Fibroblast of mammary gland (primary cell): Measurements from ENCODE around the gene HTRA3.

Experiments
- DNase-seq: peaks from one replicate; pipeline ENCODE4 v3.0.0-alpha.2; 2010; ENCODE audit warnings: low read depth
- H3K4me3 ChIP-seq: 2 replicates; pipeline ENCODE4 v1.5.1; 2011; ENCODE audit warnings: low read depth, mild to moderate bottlenecking, low read length, moderate library complexity; ENCODE audit not compliant: control insufficient read depth
- TF ChIP-seq, protein P1 (sequence below): conservative IDR thresholded peaks from 2 replicates; pipeline ENCODE4 v1.5.1; 2011; ENCODE audit warnings: low read depth, low read length, inconsistent platforms; ENCODE audit not compliant: control insufficient read depth, insufficient read depth

The HTRA3 gene

DNA sequence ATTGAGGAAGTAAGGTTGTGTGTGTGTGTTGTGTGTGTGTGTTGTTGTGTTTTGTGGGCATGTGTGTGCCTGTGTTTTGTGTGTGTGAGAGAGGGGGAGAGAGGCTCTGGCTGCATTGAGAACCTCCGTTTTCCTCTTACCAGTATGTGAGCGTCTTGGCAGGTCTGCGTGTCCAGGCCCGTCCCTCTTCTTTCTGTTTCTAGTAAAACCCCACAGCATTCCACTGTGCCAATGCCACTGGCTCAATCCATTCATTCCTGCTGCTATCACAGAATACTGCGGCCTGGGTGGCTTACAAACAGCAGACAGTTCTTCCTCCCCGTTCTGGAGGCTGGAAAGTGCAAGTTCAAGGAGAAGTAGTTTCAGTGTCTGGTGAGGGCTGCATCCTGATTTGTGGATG is 15.5 kb upstream of the HTRA3 start:
- TF ChIP-seq, protein P1, sequence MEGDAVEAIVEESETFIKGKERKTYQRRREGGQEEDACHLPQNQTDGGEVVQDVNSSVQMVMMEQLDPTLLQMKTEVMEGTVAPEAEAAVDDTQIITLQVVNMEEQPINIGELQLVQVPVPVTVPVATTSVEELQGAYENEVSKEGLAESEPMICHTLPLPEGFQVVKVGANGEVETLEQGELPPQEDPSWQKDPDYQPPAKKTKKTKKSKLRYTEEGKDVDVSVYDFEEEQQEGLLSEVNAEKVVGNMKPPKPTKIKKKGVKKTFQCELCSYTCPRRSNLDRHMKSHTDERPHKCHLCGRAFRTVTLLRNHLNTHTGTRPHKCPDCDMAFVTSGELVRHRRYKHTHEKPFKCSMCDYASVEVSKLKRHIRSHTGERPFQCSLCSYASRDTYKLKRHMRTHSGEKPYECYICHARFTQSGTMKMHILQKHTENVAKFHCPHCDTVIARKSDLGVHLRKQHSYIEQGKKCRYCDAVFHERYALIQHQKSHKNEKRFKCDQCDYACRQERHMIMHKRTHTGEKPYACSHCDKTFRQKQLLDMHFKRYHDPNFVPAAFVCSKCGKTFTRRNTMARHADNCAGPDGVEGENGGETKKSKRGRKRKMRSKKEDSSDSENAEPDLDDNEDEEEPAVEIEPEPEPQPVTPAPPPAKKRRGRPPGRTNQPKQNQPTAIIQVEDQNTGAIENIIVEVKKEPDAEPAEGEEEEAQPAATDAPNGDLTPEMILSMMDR: no peak

DNA sequence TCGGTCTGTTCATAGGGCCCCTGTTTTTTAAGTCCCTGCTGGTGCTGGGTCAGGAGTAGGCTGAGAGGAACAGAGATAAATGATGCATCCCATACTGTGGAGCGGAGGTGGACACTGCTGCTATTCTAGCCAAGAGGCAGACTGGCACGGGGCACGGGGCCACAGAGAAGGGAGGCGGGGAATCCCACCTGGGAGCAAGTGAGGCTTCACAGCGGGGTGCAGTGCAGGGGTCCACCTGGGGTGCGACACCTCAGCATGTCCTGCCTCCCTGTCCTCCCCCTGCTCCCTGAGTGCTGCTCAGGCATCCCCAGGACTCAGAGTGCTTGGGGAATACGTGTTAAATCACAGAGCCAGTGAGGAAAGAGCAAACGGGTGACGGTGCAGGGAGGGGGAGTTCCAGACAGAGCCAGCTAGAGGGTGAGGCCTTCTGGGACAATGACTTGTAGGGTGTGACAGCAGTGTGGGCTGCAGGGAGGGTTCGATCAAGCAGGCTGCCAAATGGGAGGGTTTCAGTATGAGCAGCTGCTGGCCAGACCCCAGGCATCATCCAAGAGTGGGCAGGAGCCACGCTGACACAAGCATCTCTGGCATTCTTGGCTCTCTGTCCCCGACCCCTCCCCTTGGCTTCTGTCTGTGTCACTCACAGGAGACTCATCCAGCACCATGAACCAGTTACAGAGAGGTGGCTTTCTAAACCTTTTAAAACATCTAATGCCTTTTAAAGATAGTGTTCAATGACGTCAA is 13.7 kb upstream of the HTRA3 start:
- DNase-seq: peak; percentile 31
- TF ChIP-seq, protein P1: no peak

More for the DNA sequence above, 15.5 kb upstream of the HTRA3 start:
- H3K4me3 ChIP-seq: no peak overlapping the region
- no peak for DNase-seq

DNA sequence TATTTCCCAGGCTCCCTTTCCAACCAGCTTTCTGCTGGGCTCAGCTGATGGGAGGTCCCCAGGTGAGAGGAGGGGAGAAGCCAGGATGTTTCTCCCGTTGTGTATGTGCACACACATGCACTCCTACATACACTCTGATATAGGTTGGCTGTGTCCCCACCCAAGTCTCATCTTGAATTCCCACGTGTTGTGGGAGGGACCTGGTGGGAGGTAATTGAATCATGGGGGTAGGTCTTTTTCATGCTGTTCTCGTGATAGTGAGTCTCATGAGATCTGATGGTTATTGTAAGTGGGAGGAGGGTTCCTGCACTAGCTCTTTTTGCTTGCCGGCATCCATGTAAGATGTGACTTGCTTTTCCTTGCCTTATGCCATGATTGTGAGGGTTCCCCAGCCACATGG is 11.7 kb upstream of the HTRA3 start:
- no peak overlapping the region for H3K4me3 ChIP-seq
- TF ChIP-seq, protein P1: no peak
- DNase-seq: no peak

More for the DNA sequence above, 13.7 kb upstream of the HTRA3 start:
- H3K4me3 ChIP-seq: no peak overlapping the region

DNA sequence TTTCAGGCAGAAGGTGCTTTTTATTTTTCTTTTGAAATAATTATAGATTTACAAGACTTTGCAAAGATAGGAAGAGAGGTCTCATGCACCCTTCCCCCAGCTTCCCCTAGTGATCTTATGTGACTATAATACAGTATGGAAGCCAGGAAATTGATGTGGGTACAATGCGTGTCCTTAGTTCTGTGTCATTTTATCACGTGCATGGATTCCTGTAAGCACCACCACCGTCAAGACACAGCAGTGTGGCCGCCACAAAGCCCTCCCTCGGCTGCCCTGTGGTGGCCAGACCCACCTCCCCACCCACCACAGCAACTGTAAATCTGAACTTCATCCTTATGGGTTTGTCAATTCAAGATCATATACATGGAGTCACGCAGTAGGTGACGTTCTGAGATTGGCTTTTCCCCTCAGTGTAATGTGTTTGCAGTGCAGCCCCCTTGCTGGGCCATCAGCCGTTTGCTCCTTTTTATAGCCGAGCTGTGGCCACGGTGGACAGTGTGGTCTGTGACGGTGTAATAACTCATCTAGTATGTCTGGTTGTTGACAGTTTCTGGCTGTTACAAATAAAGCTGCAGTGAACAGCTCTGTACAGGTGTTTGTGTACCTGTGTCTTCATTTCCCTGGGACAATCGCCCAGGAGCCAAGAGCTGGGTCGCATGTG is 10.9 kb upstream of the HTRA3 start:
- TF ChIP-seq, protein P1: no peak
- H3K4me3 ChIP-seq: no peak overlapping the region
- DNase-seq: no peak

DNA sequence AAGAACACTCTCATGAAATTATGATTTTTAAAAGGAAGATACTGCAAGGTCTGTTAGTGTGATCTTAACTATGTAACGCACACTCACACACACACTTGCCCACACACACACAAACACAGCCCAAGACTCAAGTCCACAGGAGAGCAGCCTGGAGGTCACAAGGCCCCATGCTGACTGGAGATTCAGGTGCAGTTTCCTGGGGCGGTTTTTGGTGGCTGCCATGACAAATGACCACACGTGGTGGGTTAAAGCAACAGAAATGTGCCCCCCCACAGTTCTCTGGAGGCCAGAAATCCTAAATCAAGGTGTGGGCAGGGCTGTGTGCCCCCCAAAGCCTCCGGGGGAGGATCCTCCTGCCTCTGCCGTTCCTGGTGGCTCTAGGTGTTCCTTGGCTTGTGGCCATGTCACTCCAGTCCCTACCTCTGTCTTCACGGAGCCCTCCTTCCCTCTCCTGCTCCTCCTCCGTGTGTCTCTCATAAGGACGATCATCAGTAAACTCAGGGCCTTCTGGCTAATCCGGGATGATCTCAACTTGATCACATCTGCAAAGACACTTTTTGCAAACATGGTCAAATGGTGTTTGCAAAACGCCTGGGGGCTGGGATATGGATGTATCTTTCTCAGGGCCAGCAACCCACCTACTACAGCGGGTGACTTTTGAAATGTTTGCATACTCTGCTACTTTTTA is 9.7 kb upstream of the HTRA3 start:
- H3K4me3 ChIP-seq: no peak overlapping the region
- no peak for DNase-seq
- TF ChIP-seq, protein P1: no peak

DNA sequence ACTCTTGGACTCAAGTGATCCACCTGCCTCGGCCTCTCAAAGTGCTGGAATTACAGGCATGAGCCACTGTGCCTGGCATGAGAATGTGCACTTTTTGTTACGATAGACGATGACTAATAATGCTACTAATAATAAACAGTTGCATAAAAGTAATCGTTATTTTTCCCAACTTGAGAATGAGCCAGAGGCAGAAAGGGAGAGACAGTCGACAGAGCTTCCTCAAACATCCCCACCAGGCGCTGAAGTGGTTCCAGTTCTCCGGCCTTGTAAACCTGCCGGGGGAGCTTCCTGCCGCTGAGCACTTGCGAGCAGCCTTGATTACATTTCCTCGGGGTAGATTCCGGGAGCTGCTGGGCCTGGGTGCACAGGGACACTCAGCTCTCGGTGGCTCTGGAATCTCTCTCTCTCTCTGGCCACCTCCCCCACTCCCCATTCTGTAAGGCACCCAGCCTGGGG is 8.9 kb upstream of the HTRA3 start:
- TF ChIP-seq, protein P1: peak; percentile 9
- H3K4me3 ChIP-seq: no peak overlapping the region
- DNase-seq: peak; percentile 86
